IPS-18a (cell line): Measurements from ENCODE around the gene NOTCH1.

Experiments used
- H3K27ac ChIP-seq: one replicate; pipeline ENCODE4 v1.5.1; 2013; ENCODE audit warnings: low read length
- H3K27me3 ChIP-seq: one replicate; pipeline ENCODE4 v1.6.1; 2013; ENCODE audit warnings: mild to moderate bottlenecking, low read length; ENCODE audit not compliant: control insufficient read depth, insufficient read depth
- H3K36me3 ChIP-seq: one replicate; pipeline ENCODE4 v1.6.1; 2013; ENCODE audit warnings: low read depth, low read length; ENCODE audit not compliant: control insufficient read depth
- H3K4me1 ChIP-seq: one replicate; pipeline ENCODE4 v1.6.1; 2013; ENCODE audit warnings: low read depth, low read length; ENCODE audit not compliant: control insufficient read depth
- H3K4me3 ChIP-seq: one replicate; pipeline ENCODE4 v1.5.1; 2013; ENCODE audit warnings: low read length
- H3K9ac ChIP-seq: one replicate; pipeline ENCODE4 v1.6.1; 2013; ENCODE audit warnings: mild to moderate bottlenecking, low read length, moderate library complexity
- H3K9me3 ChIP-seq: one replicate; pipeline ENCODE4 v1.6.1; 2013; ENCODE audit warnings: low read depth, low read length; ENCODE audit not compliant: control insufficient read depth

Gene NOTCH1

GRCh38 chr9:136547508-136548215 lies 1.8 kb upstream of the NOTCH1 start:
- Histone ChIP-seq H3K36me3 (peaks cover 6% of the 10 kb centered on the region), H3K9me3 (no peaks in the 10 kb centered on the region), H3K9ac (no peak overlapping the region), H3K4me3 (no peak overlapping the region), H3K27ac (no peak overlapping the region), H3K4me1 (peaks cover 29% of the 10 kb centered on the region), H3K27me3 (no peaks in the 10 kb centered on the region)

- Histone ChIP-seq H3K4me3 (peak overlapping the region; percentile 61), H3K9me3 (no peaks in the 10 kb centered on the region), H3K4me1 (peaks cover 29% of the 10 kb centered on the region), H3K27ac (no peak overlapping the region), H3K9ac (peak overlapping the region; percentile 69), H3K36me3 (peaks cover 6% of the 10 kb centered on the region), H3K27me3 (no peaks in the 10 kb centered on the region)
These were observed 1.1 kb upstream of the NOTCH1 start for GRCh38 chr9:136546697-136547501.

GRCh38 chr9:136545692-136545964 lies 220 bp downstream of the NOTCH1 start:
- Histone ChIP-seq H3K4me1 (peaks cover 18% of the 10 kb centered on the region), H3K27ac (no peak overlapping the region), H3K4me3 (peak overlapping the region; percentile 73), H3K9ac (peak overlapping the region; percentile 53), H3K36me3 (peaks cover 14% of the 10 kb centered on the region), H3K27me3 (no peaks in the 10 kb centered on the region), H3K9me3 (no peaks in the 10 kb centered on the region)

- Histone ChIP-seq H3K9me3 (no peaks in the 10 kb centered on the region), H3K4me3 (peak overlapping the region; percentile 73), H3K36me3 (peaks cover 14% of the 10 kb centered on the region), H3K4me1 (peaks cover 17% of the 10 kb centered on the region), H3K9ac (peak overlapping the region; percentile 53), H3K27ac (no peak overlapping the region), H3K27me3 (no peaks in the 10 kb centered on the region)
These were observed 720 bp downstream of the NOTCH1 start for GRCh38 chr9:136544964-136545691.

GRCh38 chr9:136544548-136544963 lies 1.3 kb downstream of the NOTCH1 start:
- no peaks in the 10 kb centered on the region for H3K27me3 ChIP-seq
- no peaks in the 10 kb centered on the region for H3K9me3 ChIP-seq
- peak overlapping the region; percentile 53 for H3K9ac ChIP-seq
- peak overlapping the region; percentile 73 for H3K4me3 ChIP-seq
- H3K36me3 ChIP-seq = peaks cover 14% of the 10 kb centered on the region
- H3K27ac ChIP-seq = no peak overlapping the region
- H3K4me1 ChIP-seq = peaks cover 12% of the 10 kb centered on the region

GRCh38 chr9:136543830-136544547 lies 1.9 kb downstream of the NOTCH1 start:
- Histone ChIP-seq H3K27ac (no peak overlapping the region), H3K27me3 (no peaks in the 10 kb centered on the region), H3K4me1 (peaks cover 12% of the 10 kb centered on the region), H3K36me3 (peaks cover 14% of the 10 kb centered on the region), H3K4me3 (peak overlapping the region; percentile 73), H3K9me3 (no peaks in the 10 kb centered on the region), H3K9ac (no peak overlapping the region)

- H3K36me3 ChIP-seq = peaks cover 14% of the 10 kb centered on the region
These were observed 2.6 kb downstream of the NOTCH1 start for GRCh38 chr9:136543280-136543679.

GRCh38 chr9:136542241-136543040 lies 3.4 kb downstream of the NOTCH1 start:
- H3K4me1 ChIP-seq = peaks cover 7% of the 10 kb centered on the region
- no peak overlapping the region for H3K4me3 ChIP-seq
- H3K27me3 ChIP-seq = no peaks in the 10 kb centered on the region
- H3K36me3 ChIP-seq = peaks cover 14% of the 10 kb centered on the region
- no peak overlapping the region for H3K27ac ChIP-seq
- no peak overlapping the region for H3K9ac ChIP-seq
- H3K9me3 ChIP-seq = no peaks in the 10 kb centered on the region

More at GRCh38 chr9:136543280-136543679, 2.6 kb downstream of the NOTCH1 start:
- Histone ChIP-seq H3K27ac (no peak overlapping the region), H3K9ac (no peak overlapping the region), H3K4me3 (no peak overlapping the region), H3K27me3 (no peaks in the 10 kb centered on the region), H3K4me1 (peaks cover 12% of the 10 kb centered on the region), H3K9me3 (no peaks in the 10 kb centered on the region)

GRCh38 chr9:136541709-136542108 lies 4.1 kb downstream of the NOTCH1 start:
- Histone ChIP-seq H3K4me3 (no peak overlapping the region), H3K4me1 (peaks cover 1% of the 10 kb centered on the region), H3K36me3 (peaks cover 14% of the 10 kb centered on the region), H3K27me3 (no peaks in the 10 kb centered on the region), H3K9me3 (no peaks in the 10 kb centered on the region), H3K27ac (no peak overlapping the region), H3K9ac (no peak overlapping the region)

GRCh38 chr9:136541179-136541578 lies 4.7 kb downstream of the NOTCH1 start:
- Histone ChIP-seq H3K27me3 (no peaks in the 10 kb centered on the region), H3K4me1 (no peaks in the 10 kb centered on the region), H3K4me3 (no peak overlapping the region), H3K27ac (no peak overlapping the region), H3K9me3 (no peaks in the 10 kb centered on the region), H3K9ac (no peak overlapping the region), H3K36me3 (peaks cover 14% of the 10 kb centered on the region)
